PFSK-1 (cell line): Measurements from ENCODE around the gene DBF4B.

Source experiments
- FOXP2 ChIP-seq: optimal IDR thresholded peaks from 2 replicates; pipeline ENCODE3; 2011; ENCODE audit warnings: borderline replicate concordance, control low read depth, inconsistent platforms; ENCODE audit not compliant: insufficient read depth; ENCODE audit errors: extremely low read length, extremely low read depth
- POLR2AphosphoS5 ChIP-seq: IDR thresholded peaks from 2 replicates; pipeline ENCODE4 v1.6.1; 2012; ENCODE audit warnings: low read depth, mild to moderate bottlenecking, control low read depth, low read length, moderate library complexity
- SIN3A ChIP-seq: IDR thresholded peaks from 2 replicates; pipeline ENCODE4 v1.6.1; 2012; ENCODE audit warnings: mild to moderate bottlenecking, low read length, moderate library complexity, borderline replicate concordance; ENCODE audit not compliant: insufficient read depth
- TAF1 ChIP-seq: IDR thresholded peaks from 2 replicates; pipeline ENCODE4 v1.6.1; 2012; ENCODE audit warnings: low read length, control low read depth, borderline replicate concordance; ENCODE audit not compliant: insufficient read depth
- TF ChIP-seq, protein P1 (sequence below), 2 experiments: IDR thresholded peaks; 2 replicates each; pipeline versions ENCODE4 v1.6.1 to v1.8.0; 2011 to 2012; ENCODE audit warnings: low read depth in 2 of 2, low read length in 2 of 2, control low read depth in 1 of 2, inconsistent platforms in 1 of 2, mild to moderate bottlenecking in 1 of 2, moderate library complexity in 1 of 2; ENCODE audit not compliant: insufficient read depth in 1 of 2

DBF4B gene

DNA sequence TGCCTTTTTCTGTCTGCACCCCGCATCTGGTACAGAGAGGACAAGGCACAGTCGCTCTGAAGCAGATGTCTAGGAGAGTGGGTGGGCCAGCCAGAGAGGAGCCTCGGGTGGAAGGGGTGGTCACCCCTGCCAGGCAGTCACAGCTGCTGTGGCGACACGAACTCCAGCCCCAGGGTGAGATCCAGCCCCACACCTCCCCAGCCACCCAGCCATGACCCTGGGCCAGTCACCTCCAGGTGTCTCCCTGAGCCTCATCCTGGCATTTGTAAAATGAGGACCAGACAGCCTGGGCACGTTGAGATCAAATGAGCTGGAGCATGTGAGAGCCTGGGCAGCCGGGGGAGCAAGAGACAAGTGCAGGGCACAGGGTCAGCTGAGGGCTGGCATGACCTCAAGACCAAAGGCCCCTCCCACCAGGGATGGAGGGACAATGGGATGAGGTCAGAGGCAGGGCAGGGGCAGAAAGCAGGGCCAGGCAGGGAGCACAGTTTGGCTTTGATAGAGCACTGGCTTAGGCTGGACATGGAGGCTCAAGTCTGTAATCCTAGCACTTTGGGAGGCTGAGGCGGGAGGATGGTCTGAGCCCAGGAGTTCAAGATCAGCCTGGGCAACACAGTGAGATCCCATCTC is 58.1 kb downstream of the DBF4B start:
- TF ChIP-seq FOXP2 (no peak), POLR2AphosphoS5 (no peak), TAF1 (no peak), SIN3A (no peak)
- TF ChIP-seq, protein P1, sequence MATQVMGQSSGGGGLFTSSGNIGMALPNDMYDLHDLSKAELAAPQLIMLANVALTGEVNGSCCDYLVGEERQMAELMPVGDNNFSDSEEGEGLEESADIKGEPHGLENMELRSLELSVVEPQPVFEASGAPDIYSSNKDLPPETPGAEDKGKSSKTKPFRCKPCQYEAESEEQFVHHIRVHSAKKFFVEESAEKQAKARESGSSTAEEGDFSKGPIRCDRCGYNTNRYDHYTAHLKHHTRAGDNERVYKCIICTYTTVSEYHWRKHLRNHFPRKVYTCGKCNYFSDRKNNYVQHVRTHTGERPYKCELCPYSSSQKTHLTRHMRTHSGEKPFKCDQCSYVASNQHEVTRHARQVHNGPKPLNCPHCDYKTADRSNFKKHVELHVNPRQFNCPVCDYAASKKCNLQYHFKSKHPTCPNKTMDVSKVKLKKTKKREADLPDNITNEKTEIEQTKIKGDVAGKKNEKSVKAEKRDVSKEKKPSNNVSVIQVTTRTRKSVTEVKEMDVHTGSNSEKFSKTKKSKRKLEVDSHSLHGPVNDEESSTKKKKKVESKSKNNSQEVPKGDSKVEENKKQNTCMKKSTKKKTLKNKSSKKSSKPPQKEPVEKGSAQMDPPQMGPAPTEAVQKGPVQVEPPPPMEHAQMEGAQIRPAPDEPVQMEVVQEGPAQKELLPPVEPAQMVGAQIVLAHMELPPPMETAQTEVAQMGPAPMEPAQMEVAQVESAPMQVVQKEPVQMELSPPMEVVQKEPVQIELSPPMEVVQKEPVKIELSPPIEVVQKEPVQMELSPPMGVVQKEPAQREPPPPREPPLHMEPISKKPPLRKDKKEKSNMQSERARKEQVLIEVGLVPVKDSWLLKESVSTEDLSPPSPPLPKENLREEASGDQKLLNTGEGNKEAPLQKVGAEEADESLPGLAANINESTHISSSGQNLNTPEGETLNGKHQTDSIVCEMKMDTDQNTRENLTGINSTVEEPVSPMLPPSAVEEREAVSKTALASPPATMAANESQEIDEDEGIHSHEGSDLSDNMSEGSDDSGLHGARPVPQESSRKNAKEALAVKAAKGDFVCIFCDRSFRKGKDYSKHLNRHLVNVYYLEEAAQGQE (IDR thresholded peaks at IDR 0.05; ENCODE audit: insufficient read depth in 1 of 2, low read depth in 2 of 2, low read length in 2 of 2) = no peak

DNA sequence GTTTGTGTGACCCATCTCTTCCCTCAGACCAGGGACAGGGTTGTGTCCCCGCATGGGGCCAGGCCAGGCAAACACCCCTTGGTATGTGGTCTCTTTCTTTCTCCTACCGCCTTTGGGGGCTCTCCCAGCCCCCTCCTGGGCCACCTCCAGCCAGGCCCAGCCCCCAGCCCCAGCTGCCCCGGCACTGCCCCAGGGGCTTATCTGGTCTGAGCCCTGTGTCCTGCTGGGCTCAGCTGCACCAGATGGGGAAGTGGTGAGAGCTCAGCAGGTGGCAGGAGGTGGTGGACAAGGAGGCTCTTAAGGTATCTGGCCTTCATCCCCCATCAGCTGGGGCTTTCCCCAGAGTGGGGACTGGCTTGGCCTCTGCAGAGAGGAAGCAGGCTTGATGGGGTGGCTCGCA is 59.0 kb downstream of the DBF4B start:
- TF ChIP-seq, protein P1 (IDR thresholded peaks at IDR 0.05; ENCODE audit: insufficient read depth in 1 of 2, low read depth in 2 of 2, low read length in 2 of 2) = no peak
- no peak for TF ChIP-seq TAF1
- TF ChIP-seq POLR2AphosphoS5 = no peak
- TF ChIP-seq SIN3A = no peak
- TF ChIP-seq FOXP2 = no peak

DNA sequence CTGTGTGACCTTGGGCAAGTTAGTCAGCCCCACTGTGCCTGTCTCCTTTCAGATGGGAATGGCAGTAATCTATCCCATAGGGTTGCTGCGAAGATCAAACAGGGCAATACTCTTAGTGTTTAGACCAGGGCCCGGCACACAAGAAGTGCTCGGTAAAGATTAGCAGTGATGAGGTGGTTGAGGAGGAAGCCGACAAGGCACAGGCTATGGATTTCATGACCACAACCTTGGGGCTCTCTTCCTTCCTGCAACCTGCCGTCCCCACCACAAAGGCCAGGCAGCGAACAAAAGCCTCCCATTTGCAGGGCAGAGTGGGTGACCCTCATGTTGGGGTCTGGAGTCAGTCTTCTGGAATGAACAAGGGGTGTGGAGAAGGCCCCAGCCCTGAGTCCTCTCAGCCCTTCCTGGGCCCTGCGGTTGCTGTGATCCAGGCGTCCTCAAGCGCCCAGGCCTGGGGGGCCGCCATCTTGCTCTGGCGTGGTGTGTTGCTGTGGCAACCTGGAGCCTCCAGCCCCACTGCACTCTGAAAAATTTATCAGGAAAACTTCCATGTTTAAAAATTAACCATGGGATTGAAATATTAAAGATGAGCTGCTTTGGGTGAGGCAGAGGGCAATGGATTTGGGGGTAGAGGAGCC is 60.2 kb downstream of the DBF4B start:
- TF ChIP-seq, protein P1 (IDR thresholded peaks at IDR 0.05; ENCODE audit: insufficient read depth in 1 of 2, low read depth in 2 of 2, low read length in 2 of 2) = no peak
- TF ChIP-seq FOXP2 (no peak), TAF1 (no peak), POLR2AphosphoS5 (no peak), SIN3A (no peak)

DNA sequence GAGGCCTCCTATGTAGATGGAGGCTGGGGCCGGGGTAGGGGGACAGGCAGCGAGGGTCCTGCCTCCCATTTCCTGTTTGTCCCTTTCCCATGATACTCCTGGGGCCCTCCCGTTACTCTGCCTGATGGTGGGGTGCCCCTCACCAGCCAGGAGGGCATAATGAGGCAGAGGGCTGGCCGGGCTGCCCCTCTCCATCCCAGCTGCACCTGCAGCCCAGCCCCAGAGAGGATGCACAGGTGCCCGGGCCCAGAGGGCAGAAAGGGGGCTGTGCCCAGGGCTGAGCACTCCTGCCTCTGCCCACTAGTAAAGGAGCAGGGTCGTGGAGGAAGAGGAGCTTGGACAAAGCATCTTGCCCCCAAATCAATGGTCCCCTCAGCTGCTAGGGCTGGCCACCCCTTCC is 60.8 kb downstream of the DBF4B start:
- TF ChIP-seq, protein P1 (IDR thresholded peaks at IDR 0.05; ENCODE audit: insufficient read depth in 1 of 2, low read depth in 2 of 2, low read length in 2 of 2) = no peak
- TF ChIP-seq SIN3A (no peak), POLR2AphosphoS5 (no peak), FOXP2 (no peak), TAF1 (no peak)
